ENCODE results near the gene ZNF652.

DNA sequence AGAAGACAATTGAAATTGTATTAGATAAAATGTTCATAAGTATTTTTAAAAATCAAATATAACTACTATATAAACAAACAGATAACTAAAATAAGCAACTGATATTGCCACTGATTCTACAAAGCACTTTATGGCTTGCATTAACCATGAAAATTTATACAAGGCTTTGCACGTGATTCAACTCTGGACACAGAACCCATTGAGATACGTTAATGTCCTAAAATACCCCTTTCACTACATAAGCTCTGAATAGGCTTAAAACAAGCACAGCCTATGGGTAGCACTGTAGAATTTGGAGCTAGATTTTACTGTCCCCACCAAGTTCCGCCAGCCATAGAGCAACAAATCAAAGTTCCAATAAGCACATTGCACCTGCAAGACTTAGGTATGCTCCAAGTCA is 4.5 kb downstream of the ZNF652 start:
- TF ChIP-seq, protein P1, sequence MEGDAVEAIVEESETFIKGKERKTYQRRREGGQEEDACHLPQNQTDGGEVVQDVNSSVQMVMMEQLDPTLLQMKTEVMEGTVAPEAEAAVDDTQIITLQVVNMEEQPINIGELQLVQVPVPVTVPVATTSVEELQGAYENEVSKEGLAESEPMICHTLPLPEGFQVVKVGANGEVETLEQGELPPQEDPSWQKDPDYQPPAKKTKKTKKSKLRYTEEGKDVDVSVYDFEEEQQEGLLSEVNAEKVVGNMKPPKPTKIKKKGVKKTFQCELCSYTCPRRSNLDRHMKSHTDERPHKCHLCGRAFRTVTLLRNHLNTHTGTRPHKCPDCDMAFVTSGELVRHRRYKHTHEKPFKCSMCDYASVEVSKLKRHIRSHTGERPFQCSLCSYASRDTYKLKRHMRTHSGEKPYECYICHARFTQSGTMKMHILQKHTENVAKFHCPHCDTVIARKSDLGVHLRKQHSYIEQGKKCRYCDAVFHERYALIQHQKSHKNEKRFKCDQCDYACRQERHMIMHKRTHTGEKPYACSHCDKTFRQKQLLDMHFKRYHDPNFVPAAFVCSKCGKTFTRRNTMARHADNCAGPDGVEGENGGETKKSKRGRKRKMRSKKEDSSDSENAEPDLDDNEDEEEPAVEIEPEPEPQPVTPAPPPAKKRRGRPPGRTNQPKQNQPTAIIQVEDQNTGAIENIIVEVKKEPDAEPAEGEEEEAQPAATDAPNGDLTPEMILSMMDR (IDR thresholded peaks at IDR 0.05): no peak
- TF ChIP-seq POLR2A (IDR thresholded peaks at IDR 0.05): no peak
